ENCODE data around the gene SVEP1. TPM values are rescaled to one million over a fixed set of nuclear protein-coding genes. Genes with fewer than 3 reads are reported as not detected.

Gene SVEP1
- total and polyA plus RNA-seq, 2 experiments from 2014 or later, result 1.9 to 4.4 TPM

GRCh38 chr9:110346325-110346724 lies 233.2 kb downstream of the SVEP1 start:
- Histone ChIP-seq H3K27me3 (peaks cover 5% of the 10 kb centered on the region), H3K27ac (no peak overlapping the region), H3K36me3 (no peaks in the 10 kb centered on the region), H3K4me3 (no peak overlapping the region), H3K9me3 (ENCODE audit: low read depth) (no peaks in the 10 kb centered on the region), H3K4me1 (ENCODE audit: low read depth) (no peaks in the 10 kb centered on the region)
- DNase-seq (ENCODE audit: low read depth in 1 of 2, low spot score in 1 of 2), result no peak
- no peak for TF ChIP-seq CTCF (IDR thresholded peaks at IDR 0.05; ENCODE audit: low read depth, low read length)

GRCh38 chr9:110344821-110345220 lies 234.7 kb downstream of the SVEP1 start:
- no peak for TF ChIP-seq CTCF (IDR thresholded peaks at IDR 0.05; ENCODE audit: low read depth, low read length)
- Histone ChIP-seq H3K27ac (no peak overlapping the region), H3K27me3 (no peaks in the 10 kb centered on the region), H3K36me3 (no peaks in the 10 kb centered on the region), H3K4me1 (ENCODE audit: low read depth) (no peaks in the 10 kb centered on the region), H3K4me3 (no peak overlapping the region), H3K9me3 (ENCODE audit: low read depth) (no peaks in the 10 kb centered on the region)
- no peak for DNase-seq (ENCODE audit: low read depth in 1 of 2, low spot score in 1 of 2)

GRCh38 chr9:110343551-110343950 lies 236.0 kb downstream of the SVEP1 start:
- Histone ChIP-seq H3K4me1 (ENCODE audit: low read depth) (no peaks in the 10 kb centered on the region), H3K4me3 (no peak overlapping the region), H3K27ac (no peak overlapping the region), H3K27me3 (no peaks in the 10 kb centered on the region), H3K9me3 (ENCODE audit: low read depth) (no peaks in the 10 kb centered on the region), H3K36me3 (no peaks in the 10 kb centered on the region)
- DNase-seq (ENCODE audit: low read depth in 1 of 2, low spot score in 1 of 2), result no peak
- TF ChIP-seq CTCF (IDR thresholded peaks at IDR 0.05; ENCODE audit: low read depth, low read length), result no peak

GRCh38 chr9:110340306-110340705 lies 239.2 kb downstream of the SVEP1 start:
- Histone ChIP-seq H3K4me3 (no peak overlapping the region), H3K36me3 (no peaks in the 10 kb centered on the region), H3K4me1 (ENCODE audit: low read depth) (no peaks in the 10 kb centered on the region), H3K27ac (no peak overlapping the region), H3K9me3 (ENCODE audit: low read depth) (no peaks in the 10 kb centered on the region), H3K27me3 (no peaks in the 10 kb centered on the region)
- DNase-seq (ENCODE audit: low read depth in 1 of 2, low spot score in 1 of 2), result peak; percentile 21 to 55
- peak; percentile 59 for TF ChIP-seq CTCF (IDR thresholded peaks at IDR 0.05; ENCODE audit: low read depth, low read length)

GRCh38 chr9:110338143-110338542 lies 241.4 kb downstream of the SVEP1 start:
- H3K36me3 ChIP-seq, result no peaks in the 10 kb centered on the region
- DNase-seq (ENCODE audit: low read depth in 1 of 2, low spot score in 1 of 2), result no peak
- no peaks in the 10 kb centered on the region for H3K27me3 ChIP-seq
- TF ChIP-seq CTCF (IDR thresholded peaks at IDR 0.05; ENCODE audit: low read depth, low read length), result no peak
- H3K9me3 ChIP-seq (ENCODE audit: low read depth), result no peaks in the 10 kb centered on the region
- no peak overlapping the region for H3K27ac ChIP-seq
- no peaks in the 10 kb centered on the region for H3K4me1 ChIP-seq (ENCODE audit: low read depth)
- no peak overlapping the region for H3K4me3 ChIP-seq

- Histone ChIP-seq H3K4me1 (ENCODE audit: low read depth) (no peaks in the 10 kb centered on the region), H3K9me3 (ENCODE audit: low read depth) (no peaks in the 10 kb centered on the region), H3K36me3 (no peaks in the 10 kb centered on the region), H3K27ac (no peak within 1 kb of the TSS), H3K4me3 (no peak within 1 kb of the TSS), H3K27me3 (no peaks in the 10 kb centered on the region)
- TF ChIP-seq CTCF (IDR thresholded peaks at IDR 0.05; ENCODE audit: low read depth, low read length), result no peak
- DNase-seq (ENCODE audit: low read depth in 1 of 2, low spot score in 1 of 2), result peak in 1 of 2 donors; percentile 41
These were observed 241.8 kb downstream of the SVEP1 start, which contains the start of gene TXNDC8 for GRCh38 chr9:110337727-110338126. Gene TXNDC8, minus strand, starts transcription at chr9:110337863.

Data from cardiac muscle cell (in vitro differentiated cells and primary cell).